PC-9 (cell line): ENCODE results near the gene GAB2.

Experiments
- CTCF ChIP-seq: fragments of 200-600 bp; sonication (generic); conservative IDR thresholded peaks from 2 replicates; pipeline ENCODE4 v1.6.1; 2017; ENCODE audit warnings: mixed run types, antibody characterized with exemption, mild to moderate bottlenecking, moderate library complexity
- EZH2 ChIP-seq: fragments of 200-600 bp; sonication (generic); IDR thresholded peaks from 2 replicates; pipeline ENCODE4 v1.8.0; 2017; ENCODE audit warnings: antibody characterized with exemption, low read depth

GRCh38 chr11:78390809-78391208, 26.8 kb downstream of the GAB2 start:
- TF ChIP-seq CTCF (no peak), EZH2 (no peak)
